Activated T-cell treated with anti-CD3 and anti-CD28 coated beads for 24 hours (primary cell): ENCODE results near the gene UBR1.
"Not testable (repeated sequence)": the region's sequence is repeated elsewhere in the genome, so short reads cannot be mapped to it uniquely, and the experiment has no call there.

Experiments used
- DNase-seq: peaks from one replicate; pipeline ENCODE4 v3.0.0-alpha.2; 2020; ENCODE audit warnings: low read depth

The UBR1 gene

DNA sequence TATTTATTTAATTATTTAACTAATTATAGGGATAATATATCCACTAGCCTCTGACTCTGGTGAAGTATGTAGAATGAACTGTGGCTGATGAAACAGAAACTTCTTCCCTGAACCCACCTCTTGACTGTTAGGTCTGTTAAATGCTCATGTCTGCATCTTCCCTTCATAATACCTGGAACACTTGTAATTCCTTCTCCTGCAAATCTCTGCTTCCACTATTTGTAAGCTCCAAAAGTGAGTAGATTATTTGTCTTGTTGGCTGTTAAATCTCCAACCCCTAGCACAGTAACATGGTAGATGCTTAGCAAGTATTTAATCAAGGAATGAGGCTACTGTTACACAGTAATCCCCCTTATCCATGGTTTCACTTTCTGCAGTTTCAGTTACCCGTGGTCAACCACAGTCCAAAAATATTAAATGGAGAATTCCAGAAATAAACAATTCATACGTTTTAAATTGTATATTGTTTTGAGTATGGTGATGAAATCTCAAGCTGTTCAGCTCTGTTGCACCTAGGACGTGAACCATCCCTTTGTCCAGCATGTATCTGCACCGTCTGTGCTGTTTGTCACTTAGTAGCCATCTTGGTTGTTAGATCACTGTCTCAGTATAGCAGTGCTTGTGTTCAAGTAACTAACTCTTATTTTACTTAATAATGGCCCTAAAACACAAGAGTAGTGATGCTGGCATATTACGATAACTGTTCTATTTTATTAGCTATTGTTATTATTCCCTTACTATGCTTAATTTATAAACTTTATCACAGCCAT is 190.9 kb downstream of the UBR1 start:
- DNase-seq = no peak

DNA sequence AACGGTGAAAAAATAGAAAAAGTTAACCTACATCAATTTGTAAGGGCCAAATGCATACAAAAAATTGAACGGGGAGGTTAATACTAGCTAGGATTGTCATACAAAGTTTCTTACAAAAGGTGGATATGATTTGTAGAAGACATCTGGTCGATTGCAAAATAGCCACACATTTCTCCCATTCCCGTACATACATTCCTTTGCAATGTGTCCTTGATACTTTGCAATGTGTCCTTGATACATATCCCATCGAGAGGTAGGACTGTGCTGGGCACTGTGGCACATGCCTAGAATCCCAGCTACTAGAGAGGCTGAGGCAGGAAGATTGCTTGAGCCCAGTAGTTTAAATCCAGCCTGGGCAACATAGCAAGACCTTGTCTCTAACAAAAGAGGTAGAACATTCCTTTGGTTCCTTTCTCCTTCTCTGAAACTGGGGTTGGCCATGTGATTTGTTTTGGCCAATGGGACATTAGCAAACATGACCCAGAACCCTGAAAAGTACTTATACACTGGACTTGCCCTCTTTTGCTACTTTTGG is 194.7 kb downstream of the UBR1 start:
- DNase-seq = no peak

DNA sequence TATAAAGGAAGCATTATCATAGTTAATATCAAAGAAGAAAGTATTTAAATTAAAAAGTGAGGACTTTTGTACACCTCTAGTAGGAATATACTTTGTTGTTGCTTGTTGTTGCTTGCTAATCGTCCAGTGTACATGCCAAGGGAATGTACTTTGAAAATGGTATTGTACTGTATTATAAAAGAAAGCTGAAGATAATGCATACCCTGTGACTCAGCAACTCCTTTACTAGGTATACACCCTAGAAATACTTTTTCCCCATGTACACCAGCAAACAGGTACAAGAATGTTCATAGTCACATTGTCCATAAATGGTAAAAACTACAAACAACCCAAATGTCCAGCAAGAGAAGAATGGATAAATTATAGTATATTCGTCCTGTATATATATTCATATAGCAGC is 197.3 kb downstream of the UBR1 start:
- DNase-seq = no peak

DNA sequence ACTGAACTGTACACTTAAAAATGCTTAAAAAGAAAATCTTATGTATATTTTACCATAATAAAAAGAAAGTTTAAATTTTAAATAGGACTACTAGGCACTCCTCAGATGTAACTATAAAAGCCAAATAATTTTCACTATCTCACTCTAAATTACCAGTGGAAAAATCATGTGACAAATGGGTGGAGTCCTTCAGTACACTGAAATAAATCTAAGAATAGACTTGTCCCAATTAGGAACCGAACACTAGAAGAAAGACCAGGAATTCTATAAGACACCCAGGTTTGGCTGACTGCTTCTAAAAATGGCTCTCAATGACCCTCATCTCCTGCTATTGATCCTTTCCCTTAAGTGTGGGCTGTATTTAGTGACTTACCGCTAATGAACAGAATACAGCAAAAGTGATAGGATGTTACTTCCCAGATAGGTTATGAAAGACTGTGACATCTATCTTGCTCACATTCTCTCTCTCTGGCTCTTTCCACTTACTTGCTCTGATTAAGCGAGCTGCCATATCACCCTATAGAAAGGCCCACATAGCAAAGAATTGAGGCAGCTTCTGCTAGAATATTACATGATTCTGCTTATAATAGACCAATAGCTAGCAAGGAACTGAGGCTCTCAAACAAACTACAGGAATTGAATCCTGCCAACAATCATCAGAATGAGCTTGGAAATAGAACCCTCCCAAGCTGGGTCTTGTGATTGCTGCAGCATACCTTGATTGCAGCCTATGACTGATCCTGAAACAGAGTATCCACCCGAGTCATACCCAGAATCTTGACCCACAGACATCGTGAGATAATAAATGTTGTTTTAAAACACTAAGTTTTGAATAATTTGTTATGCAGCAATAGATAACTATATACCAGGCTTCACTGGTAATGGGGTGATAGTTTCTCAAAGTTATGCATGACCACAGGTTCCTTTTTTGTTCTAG is 202.2 kb downstream of the UBR1 start:
- DNase-seq = no peak

DNA sequence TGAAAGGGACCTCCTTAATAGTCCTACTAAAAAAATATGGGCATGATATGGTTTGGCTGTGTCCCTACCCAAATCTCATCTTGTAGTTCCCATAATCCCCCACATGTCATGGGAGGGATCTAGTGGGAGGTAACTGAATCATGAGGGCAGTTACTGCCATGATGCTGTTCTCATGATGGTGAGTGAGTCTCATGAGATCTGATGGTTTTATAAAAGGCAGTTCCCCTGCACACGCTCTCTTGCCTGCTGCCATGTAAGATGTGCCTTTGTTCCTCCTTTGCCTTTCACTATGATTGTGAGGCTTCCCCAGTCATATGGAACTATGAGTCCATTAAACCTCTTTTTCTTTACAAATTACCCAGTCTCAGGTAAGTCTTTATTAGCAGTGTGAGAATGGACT is 211.9 kb downstream of the UBR1 start:
- DNase-seq = not testable (repeated sequence)
